ENCODE results near the gene CWH43.
"Not testable (repeated sequence)": the region's sequence is repeated elsewhere in the genome, so short reads cannot be mapped to it uniquely, and the experiment has no call there.

Gene CWH43

DNA sequence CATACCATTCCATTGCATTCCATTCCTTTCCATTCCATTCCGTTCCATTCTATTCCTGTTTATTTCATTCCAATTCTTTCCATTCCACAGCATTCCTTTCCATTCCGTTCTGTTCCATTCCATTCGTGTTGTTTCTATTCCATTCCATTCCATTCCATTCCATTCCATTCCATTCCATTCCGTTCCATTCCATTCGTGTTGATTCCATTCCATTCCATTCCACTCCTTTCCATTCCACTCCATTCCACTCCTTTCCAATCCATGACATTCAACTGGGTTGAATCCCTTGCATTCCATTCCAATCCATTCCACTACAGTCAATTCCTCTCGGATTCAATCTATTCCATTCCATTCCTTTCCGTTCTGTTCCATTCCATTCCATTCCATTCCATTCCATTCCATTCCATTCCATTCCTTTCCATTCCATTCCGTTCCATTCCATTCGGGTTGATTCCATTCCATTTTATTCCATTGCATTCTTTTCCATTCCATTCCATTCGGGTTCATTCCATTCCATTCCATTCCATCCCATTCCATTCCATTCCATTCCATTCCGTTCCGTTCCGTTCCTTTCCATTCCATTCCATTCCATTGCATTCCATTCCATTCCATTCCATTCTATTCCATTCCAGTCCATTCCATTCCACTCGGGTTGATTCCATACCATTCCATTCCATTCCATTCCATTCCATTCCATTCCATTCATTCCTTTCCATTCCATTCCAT lies 112.1 kb downstream of the CWH43 start:
- not testable (repeated sequence) for DNase-seq

DNA sequence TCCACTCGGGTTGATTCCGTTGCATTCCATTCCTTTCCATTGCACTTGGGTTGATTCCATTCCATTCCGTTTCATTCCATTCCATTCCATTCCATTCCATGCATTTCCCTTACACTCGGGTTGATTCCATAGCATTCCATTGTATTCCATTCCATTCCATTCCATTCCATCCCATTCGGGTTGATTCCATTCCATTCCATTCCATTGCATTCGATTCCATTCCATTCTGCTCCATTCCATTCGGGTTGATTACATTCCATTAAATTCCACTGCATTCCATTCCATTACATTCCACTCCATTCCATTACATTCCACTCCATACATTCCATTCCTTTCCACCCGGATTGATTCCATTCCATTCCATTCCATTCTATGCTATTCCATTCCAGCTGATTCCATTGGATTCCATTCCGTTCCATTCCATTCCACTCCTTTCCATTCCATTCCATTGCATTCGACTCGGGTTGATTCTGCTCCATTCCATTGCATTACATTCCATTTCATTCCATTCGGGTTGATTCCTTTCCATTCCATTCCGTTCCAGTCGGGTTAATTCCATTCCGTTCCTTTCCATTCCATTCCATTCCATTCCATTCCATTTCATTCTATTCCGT lies 113.9 kb downstream of the CWH43 start:
- DNase-seq = not testable (repeated sequence)

GRCh38 chr4:49102344-49102898 lies 116.3 kb downstream of the CWH43 start:
- DNase-seq = not testable (repeated sequence)

DNA sequence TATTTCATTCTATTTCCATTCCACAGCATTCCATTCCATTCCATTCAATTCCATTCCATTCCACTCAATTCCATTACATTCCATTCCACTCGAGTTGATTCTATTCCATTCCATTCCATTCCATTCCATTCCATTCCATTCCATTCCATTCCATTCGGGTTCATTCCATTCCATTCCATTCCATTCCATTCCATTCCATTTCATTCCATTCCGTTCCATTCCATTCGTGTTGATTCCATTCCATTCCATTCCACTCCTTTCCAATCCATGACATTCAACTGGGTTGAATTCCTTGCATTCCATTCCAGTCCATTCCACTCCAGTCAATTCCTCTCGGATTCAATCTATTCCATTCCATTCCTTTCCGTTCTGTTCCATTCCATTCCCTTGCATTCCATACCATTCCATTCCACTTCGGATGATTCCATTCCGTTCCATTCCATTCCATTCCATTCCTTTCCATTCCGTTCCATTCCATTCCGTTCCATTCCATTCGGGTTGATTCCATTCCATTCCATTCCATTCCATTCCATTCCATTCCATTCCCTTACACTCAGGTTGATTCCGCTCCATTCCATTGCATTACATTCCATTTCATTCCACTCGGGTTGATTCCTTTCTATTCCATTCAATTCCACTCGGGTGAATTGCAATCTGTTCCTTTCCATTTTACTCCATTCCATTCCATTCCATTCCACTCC lies 117.5 kb downstream of the CWH43 start:
- not testable (repeated sequence) for DNase-seq

DNA sequence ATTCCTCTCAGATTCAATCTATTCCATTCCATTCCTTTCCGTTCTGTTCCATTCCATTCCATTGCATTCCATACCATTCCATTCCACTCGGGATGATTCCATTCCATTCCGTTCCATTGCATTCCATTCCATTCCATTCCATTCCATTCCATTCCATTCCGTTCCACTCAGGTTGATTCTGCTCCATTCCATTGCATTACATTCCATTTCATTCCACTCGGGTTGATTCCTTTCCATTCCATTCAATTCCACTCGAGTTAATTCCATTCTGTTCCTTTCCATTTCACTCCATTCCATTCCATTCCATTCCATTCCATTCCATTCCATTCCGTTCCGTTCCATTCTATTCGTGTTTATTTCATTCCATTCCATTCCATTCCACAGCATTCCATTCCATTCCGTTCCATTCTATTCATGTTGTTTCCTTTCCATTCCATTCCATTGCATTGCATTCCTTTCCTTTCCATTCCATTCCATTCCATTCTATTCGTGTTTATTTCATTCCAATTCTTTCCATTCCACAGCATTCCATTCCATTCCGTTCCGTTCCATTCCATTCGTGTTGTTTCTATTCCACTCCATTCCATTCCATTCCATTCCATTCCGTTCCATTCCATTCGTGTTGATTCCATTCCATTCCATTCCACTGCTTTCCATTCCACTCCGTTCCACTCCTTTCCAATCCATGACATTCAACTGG lies 118.3 kb downstream of the CWH43 start:
- DNase-seq = not testable (repeated sequence)

GRCh38 chr4:49105248-49105904 lies 119.3 kb downstream of the CWH43 start:
- not testable (repeated sequence) for DNase-seq

DNA sequence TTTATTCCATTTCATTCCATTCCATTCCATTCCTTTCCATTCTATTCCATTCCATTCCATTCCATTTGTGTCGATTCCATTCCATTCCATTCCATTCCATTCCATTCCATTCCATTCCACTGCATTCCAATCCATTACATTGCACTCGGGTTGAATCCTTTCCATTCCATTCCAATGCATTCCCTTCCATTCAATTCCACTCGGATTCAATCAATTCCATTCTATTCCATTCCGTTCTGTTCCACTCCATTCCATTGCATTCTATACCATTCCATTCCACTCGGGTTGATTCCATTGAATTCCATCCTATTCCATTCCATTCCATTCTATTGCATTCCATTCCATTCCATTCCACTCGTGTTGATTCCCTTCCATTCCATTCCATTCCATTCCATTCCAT lies 121.2 kb downstream of the CWH43 start:
- not testable (repeated sequence) for DNase-seq

GRCh38 chr4:49108183-49108978 lies 122.3 kb downstream of the CWH43 start:
- not testable (repeated sequence) for DNase-seq

- not testable (repeated sequence) for DNase-seq
Measured at GRCh38 chr4:49109567-49110166, 123.6 kb downstream of the CWH43 start.

GRCh38 chr4:49110579-49110978 lies 124.5 kb downstream of the CWH43 start:
- not testable (repeated sequence) for DNase-seq

Data from amniotic stem cell (primary cell).